ENCODE results near the gene KRT32. TPM values are rescaled to one million over a fixed set of nuclear protein-coding genes. Genes with fewer than 3 reads are reported as not detected.

Gene KRT32
- not detected in 2 replicates for total RNA-seq (2014; rRNA removed; shearing (Covaris generic))

DNA sequence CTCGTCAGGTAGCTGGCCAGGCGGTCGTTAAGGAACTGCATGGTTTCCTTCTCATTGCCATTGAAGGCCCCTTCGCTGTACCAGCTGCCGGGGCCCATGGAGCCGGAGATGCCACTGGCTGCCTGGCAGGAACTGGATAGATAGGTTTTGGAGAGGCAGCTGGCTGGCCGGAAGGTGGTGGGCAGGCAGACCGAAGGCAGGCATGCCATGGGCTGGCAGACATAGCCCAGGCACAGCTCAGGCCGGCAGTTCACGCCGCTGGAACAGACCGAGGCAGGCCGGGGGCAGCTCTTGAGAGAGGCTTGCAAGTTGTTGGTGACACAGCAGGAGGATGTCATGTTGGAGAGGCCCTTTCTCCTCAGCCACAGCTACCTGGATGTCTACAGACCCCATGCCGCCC is at the start of gene KRT32:
KRT32 (minus strand) TSS at position 399 of the 400 bp plus-strand sequence; CDS start at position 338, 61 bp downstream.
- Histone ChIP-seq H3K4me3 (no peak within 1 kb of the TSS), H3K9me3 (replicated peaks) (no peaks in the 10 kb centered on the region; the same call in 1 of the 2 replicates)
- DNase-seq (ENCODE audit: low read depth in 1 of 2, low spot score in 2 of 2), result no peak

DNA sequence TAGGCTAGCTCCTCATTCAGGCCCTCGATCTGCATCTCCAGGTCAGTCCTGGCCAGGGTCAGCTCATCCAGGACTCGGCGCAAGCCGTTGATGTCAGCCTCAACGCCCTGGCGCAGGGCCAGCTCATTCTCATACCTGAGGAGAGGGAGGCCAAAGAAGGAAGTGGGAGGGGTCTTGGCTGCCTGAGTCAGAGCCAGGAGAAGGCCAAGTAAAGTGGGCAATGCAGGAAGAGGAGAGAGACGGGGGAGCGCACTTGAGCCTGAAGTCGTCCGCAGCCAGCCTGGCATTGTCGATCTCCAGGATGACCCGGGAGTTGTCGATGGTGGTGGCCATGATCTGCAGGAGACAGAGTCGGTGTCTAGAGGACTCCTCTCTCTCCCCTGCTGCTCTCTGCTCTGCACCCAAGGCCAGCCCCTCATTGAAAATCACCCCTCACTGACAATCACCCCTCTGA is 49.7 kb upstream of the KRT32 start:
- DNase-seq (ENCODE audit: low read depth in 1 of 2, low spot score in 2 of 2), result no peak
- H3K4me3 ChIP-seq, result no peak overlapping the region

More for the DNA sequence above, at the start of gene KRT32:
- Histone ChIP-seq H3K27me3 (replicated peaks) (no peaks in the 10 kb centered on the region), H3K36me3 (no peaks in the 10 kb centered on the region), H3K4me1 (replicated peaks) (no peaks in the 10 kb centered on the region; the same call in 1 of the 2 replicates), H3K27ac (no peak within 1 kb of the TSS)

DNA sequence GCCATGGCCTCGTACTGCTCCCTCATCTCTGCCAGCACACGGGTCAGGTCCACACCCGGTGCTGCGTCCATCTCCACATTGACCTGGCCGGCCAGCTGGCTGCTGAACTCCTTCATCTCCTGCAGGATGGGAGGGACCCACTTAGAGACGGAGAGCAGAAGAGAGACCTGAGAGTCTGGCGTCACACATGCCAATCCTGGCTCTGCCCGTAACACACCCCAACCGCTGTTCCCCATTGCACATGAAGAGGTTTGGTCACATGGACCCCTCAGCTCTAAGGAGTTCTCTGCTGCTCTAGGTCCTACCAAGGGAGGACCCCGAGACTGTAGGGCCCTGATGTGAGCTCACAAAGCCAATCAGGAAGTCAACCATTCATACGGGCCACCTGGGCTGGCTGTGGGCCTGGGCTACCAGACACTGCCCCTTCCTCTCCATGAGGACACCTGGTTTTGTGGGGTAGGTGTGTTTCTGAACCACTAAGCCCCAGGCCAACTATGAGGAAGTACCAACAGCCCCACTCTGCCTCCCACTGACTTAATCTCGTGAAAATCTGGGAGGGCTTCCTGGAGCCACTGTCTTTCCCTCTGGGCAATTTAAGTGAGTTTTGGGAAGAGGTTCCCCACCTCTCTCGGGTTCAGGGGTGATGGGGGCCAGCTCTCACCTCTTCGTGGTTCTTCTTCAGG is 49.1 kb upstream of the KRT32 start:
- Histone ChIP-seq H3K27ac (no peak overlapping the region), H3K4me3 (no peak overlapping the region), H3K4me1 (replicated peaks) (peaks cover 28% of the 10 kb centered on the region), H3K27me3 (replicated peaks) (no peaks in the 10 kb centered on the region), H3K36me3 (no peaks in the 10 kb centered on the region), H3K9me3 (replicated peaks) (no peaks in the 10 kb centered on the region)
- DNase-seq (ENCODE audit: low read depth in 1 of 2, low spot score in 2 of 2), result no peak

More for the DNA sequence above, 49.7 kb upstream of the KRT32 start:
- H3K9me3 ChIP-seq (replicated peaks), result no peaks in the 10 kb centered on the region
- peaks cover 33% of the 10 kb centered on the region for H3K4me1 ChIP-seq (replicated peaks)
- no peaks in the 10 kb centered on the region for H3K27me3 ChIP-seq (replicated peaks)
- no peaks in the 10 kb centered on the region for H3K36me3 ChIP-seq
- H3K27ac ChIP-seq, result no peak overlapping the region

DNA sequence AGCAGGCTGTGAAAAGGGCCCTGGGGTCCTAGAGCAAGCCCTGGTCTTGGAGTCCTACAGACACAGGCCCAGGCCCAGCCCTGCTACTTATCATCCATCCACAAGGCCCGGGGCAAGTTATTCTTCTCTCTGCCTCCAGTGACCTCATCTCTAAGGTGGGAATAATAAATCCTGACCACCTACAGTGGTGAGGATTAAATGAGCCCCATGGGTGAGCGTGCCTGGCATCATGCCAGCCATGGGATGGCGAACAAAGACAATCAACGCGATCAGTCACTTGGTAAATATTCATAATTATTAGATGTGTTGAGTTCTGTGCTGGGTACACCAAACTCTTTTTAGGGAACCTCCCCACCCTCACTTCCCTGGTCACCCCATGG is 46.0 kb upstream of the KRT32 start:
- H3K27ac ChIP-seq, result no peak overlapping the region
- no peaks in the 10 kb centered on the region for H3K27me3 ChIP-seq (replicated peaks)
- H3K4me3 ChIP-seq, result no peak overlapping the region
- H3K9me3 ChIP-seq (replicated peaks), result no peaks in the 10 kb centered on the region
- H3K4me1 ChIP-seq (replicated peaks), result peaks cover 10% of the 10 kb centered on the region
- DNase-seq (ENCODE audit: low read depth in 1 of 2, low spot score in 2 of 2), result peak in 1 of 2 experiments; percentile 45
- no peaks in the 10 kb centered on the region for H3K36me3 ChIP-seq

DNA sequence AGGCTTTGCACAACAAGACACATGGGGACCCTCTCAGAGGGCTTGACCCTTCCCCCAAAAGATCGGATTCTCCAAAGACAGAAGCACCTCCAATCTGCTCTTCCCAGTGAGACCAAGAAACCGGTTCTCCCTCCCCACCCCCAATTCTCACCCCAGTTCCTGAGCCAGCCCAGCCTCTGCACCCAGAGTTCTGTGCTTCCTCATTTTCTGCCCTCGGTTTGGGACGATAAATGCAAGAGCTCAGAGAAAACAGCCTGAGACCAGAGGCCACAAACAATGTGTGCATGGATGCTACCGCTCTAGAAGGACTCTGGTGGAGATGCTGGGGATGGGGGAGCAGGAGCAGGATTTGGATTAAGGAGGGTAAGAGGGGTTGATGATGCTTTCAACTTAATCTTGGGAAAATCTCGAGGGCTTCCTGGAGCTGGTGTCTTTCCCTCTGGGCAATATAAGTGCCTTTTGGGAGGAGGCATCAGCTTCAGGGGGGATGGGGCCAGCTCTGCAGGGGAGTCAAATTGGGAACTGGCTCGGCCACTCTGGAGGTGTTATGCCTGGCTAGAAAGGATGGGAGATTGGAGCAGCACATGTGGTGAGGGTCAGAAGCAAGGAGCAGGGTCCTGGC is 45.5 kb upstream of the KRT32 start:
- H3K9me3 ChIP-seq (replicated peaks), result no peaks in the 10 kb centered on the region
- no peak overlapping the region for H3K27ac ChIP-seq
- DNase-seq (ENCODE audit: low read depth in 1 of 2, low spot score in 2 of 2), result no peak
- H3K4me3 ChIP-seq, result no peak overlapping the region
- no peaks in the 10 kb centered on the region for H3K27me3 ChIP-seq (replicated peaks)
- H3K36me3 ChIP-seq, result no peaks in the 10 kb centered on the region
- peaks cover 10% of the 10 kb centered on the region for H3K4me1 ChIP-seq (replicated peaks)

DNA sequence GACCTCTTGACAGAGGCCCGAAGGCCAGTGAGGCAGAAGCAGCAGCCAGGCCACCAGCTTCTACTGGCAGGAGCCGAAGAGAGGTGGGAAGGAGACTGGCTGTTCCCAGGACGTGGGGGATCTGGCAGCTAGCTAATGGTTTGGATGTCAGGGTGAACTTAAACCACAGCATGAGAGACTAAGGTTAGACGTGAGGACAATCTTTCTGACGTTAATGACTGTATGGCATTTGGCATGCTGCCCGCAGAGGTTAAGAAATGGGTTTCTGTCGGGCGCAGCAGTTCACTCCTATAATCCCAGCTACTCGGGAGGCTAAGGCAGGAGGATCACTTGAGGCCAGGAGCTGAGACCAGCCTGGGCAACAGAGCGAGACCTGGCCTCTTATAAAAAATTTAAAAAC is 44.5 kb upstream of the KRT32 start:
- Histone ChIP-seq H3K27ac (no peak overlapping the region), H3K27me3 (replicated peaks) (no peaks in the 10 kb centered on the region), H3K4me1 (replicated peaks) (peaks cover 10% of the 10 kb centered on the region), H3K4me3 (no peak overlapping the region), H3K36me3 (no peaks in the 10 kb centered on the region), H3K9me3 (replicated peaks) (no peaks in the 10 kb centered on the region)
- DNase-seq (ENCODE audit: low read depth in 1 of 2, low spot score in 2 of 2), result no peak

DNA sequence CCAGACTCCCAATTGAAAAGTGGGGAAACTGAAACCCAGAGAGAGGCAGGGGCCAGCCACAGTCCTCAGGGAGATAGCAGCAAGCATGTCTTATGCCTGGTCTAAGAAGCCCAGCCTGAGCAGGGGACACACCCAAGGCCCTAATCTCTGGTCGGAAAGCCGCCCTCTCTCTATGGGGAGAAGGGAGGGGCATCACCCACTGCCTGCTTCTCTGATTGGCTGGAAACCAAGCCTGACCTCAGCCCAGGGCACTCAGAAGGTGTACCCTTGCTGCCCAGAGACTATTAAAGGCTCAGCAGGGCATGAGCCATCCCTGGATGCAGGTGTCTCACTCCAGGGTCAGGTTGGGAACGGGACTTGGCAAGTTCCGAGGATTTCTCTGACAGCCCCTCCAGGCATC is 43.9 kb upstream of the KRT32 start:
- Histone ChIP-seq H3K4me1 (replicated peaks) (peaks cover 10% of the 10 kb centered on the region), H3K9me3 (replicated peaks) (no peaks in the 10 kb centered on the region), H3K36me3 (no peaks in the 10 kb centered on the region), H3K4me3 (no peak overlapping the region), H3K27me3 (replicated peaks) (no peaks in the 10 kb centered on the region), H3K27ac (no peak overlapping the region)
- DNase-seq (ENCODE audit: low read depth in 1 of 2, low spot score in 2 of 2), result no peak

DNA sequence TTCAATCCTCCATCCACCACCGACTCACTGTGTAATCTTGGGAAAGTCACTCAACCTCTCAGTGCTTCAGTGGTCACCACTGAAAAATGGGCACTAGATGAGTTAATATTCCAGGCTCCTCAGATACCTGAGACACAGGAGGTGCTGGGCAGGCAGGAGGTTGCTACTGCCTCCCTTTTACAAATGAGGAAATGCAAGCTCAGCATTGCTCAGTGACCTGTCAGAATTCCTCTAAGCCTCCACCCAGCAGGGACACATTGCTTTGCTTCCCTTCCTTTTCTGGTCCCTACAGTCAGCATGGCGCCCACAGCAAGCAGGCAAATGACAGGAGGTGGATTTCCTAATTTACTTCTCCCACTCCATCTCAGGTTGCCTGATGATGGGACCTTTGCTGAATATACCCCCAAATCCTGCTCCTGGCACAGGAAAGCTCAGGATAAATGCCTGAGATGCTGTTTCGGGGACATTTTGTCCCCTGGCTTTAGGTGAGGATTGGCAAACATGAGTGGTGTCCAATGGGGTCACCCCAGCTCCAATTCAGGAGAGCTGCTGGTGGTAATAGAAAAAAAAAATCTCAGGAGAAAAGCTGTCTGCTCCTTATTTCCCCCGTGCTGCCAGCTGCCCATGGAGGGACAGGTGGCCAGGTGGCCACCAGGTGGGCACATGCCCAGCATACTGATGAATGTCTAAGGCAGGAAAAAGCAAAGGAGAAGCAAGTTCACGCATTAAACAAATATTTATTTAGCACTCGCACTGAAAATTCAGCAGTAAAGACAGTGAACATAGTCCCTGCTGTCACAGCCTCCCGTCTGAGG is 43.3 kb upstream of the KRT32 start:
- no peak overlapping the region for H3K27ac ChIP-seq
- no peaks in the 10 kb centered on the region for H3K27me3 ChIP-seq (replicated peaks)
- H3K36me3 ChIP-seq, result no peaks in the 10 kb centered on the region
- H3K4me1 ChIP-seq (replicated peaks), result peaks cover 10% of the 10 kb centered on the region
- H3K4me3 ChIP-seq, result no peak overlapping the region
- H3K9me3 ChIP-seq (replicated peaks), result no peaks in the 10 kb centered on the region
- no peak for DNase-seq (ENCODE audit: low read depth in 1 of 2, low spot score in 2 of 2)

DNA sequence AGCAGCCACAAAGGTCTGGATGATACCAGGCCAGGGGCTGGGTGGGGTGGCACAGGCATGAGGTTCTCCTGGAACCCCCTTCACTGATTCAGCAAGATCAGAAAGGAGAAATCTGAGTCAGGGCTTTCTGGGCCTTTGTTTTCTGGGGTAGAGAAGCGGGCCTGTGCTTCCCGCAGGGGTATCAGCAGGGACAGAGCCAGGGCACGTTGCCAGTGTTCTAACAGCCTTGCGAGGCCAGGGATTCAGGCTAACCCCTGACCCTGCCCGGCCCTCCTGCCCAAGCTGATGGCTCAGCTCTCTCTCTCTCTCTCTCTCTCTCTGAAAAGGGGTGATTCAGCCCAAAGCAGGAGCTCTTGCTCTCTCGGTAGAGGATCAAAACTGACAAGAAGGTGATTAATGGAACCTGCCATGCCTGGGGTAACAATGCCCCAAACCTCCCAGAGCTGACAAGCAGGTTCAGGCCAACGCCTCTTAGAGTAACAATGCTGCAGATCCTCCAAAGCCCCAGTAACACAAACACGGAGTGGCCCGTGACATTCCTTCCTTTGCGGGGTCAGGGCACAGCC is 40.2 kb upstream of the KRT32 start:
- Histone ChIP-seq H3K27ac (no peak overlapping the region), H3K4me3 (no peak overlapping the region), H3K4me1 (replicated peaks) (no peaks in the 10 kb centered on the region), H3K36me3 (no peaks in the 10 kb centered on the region), H3K9me3 (replicated peaks) (no peaks in the 10 kb centered on the region), H3K27me3 (replicated peaks) (no peaks in the 10 kb centered on the region)
- no peak for DNase-seq (ENCODE audit: low read depth in 1 of 2, low spot score in 2 of 2)

DNA sequence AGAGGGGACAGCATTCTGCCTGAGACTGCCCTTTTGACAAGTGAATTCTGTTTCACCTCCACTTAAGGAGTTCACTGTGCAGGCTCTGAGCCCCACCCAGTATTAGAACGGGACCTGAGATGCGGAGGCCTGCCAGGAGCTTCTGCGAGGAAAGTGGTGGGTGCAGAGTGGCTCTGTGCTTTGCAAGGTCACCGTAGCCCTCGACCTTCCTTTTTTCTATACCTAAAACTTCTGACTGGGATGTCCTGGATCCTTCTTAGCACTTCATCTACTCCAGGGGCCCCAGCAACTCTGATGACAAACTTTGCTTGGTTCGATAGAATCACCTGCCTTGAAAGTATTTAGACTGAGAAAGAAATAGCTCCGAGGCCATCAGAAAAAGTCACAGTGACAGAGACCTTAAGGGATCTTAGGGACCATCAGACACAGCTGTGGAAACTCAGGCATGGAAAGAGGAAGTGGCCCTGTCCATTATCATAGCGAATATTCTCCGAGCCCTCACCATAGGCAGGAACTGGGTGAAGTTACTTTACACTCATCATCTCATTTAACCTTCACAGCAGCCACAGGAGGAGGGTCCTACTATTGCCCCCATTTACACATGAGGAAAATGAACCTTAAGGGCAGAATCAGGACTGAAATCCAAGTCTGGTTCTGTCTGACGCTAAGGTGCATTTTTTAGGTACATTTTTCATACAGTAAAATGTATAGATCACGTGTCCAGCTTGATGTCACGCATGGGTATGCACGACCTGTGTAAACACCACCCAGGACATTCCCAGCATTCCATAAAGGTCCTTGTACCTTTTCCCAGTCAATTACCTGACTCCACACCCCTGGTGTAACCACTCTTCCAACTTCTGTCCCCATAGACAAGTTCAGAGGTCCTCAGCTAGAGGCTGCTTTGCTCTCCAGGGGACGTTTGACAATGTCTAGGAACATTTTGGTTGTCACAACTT is 38.9 kb upstream of the KRT32 start:
- H3K27ac ChIP-seq, result no peak overlapping the region
- no peak for DNase-seq (ENCODE audit: low read depth in 1 of 2, low spot score in 2 of 2)
- no peaks in the 10 kb centered on the region for H3K4me1 ChIP-seq (replicated peaks)
- H3K27me3 ChIP-seq (replicated peaks), result no peaks in the 10 kb centered on the region
- H3K36me3 ChIP-seq, result no peaks in the 10 kb centered on the region
- H3K9me3 ChIP-seq (replicated peaks), result no peaks in the 10 kb centered on the region
- H3K4me3 ChIP-seq, result no peak overlapping the region

DNA sequence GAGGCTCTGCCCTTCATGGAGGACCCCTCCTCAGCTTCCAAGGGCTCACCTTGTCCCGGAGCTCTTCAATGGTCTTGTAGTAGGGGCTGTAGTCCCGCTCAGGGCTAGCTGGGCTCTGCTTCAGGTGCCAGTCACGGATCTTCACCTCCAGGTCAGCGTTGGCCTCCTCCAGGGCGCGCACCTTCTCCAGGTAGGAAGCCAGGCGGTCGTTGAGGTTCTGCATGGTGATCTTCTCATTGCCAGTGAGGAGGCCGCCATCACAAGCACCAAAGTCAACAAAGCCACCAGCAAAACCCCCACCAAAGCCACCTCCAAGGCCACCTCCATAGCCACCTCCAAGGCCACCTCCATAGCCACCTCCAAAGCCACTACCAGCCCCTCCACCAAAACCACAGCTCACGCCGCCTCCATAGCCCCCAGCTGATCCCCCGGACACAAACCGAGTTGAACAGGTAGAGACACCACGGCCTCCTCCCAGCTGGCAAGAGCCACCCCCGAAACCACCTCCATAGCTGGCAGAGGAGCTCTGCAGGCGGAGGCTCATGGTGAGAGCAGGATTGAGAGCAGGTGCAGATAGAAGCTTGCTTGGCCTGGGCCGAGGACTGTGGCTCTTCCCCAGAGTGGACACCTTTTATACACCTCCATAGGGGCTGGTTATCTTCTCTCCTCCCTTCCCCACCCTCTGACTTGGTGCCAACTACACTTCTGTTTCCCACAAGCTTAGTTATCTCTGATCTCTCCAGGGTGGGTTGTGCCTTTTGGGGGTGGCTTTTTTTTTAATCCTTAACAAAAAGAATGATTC is 38.0 kb upstream of the KRT32 start, which contains the start of gene KRT13:
KRT13 (minus strand) TSS at position 606 of the 802 bp plus-strand sequence; CDS start at position 544, 62 bp downstream.
- Histone ChIP-seq H3K27me3 (replicated peaks) (no peaks in the 10 kb centered on the region), H3K27ac (no peak within 1 kb of the TSS), H3K36me3 (no peaks in the 10 kb centered on the region), H3K4me1 (replicated peaks) (peaks cover 3% of the 10 kb centered on the region), H3K4me3 (no peak within 1 kb of the TSS), H3K9me3 (replicated peaks) (no peaks in the 10 kb centered on the region)
- DNase-seq (ENCODE audit: low read depth in 1 of 2, low spot score in 2 of 2), result no peak

DNA sequence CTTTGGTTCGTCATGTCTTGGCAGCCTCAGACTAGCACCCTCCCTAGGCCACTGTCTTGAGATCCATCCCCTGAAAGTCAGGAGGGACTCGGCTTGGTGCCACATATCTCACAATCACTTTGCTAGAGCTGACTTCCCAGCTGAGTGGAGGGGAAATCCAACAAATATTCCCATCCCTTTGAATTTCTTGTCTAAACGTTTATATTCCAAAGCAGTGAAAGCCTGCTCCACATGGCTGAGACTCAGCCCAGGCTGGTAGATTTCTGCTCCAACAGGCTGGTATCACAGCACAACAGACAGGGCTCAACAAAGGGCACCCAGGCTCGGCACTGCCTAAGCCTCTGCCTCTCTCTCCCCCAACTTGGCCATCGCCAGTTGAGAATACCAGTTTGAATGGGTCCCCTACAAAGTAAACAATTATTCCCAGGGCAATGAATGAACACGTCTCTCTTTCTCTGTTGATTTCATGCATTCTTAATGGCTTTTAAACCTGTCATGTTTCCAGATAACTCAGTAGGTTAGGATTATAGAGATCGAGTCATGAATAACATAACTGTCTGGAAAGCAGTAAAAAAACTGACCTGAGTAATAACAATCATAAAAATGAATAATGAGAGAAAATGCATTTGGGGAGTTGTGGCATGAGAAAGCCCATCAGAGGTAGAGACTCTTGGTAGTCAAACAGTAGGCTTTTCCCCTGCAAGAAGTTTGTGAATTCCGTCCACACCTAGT is 37.2 kb upstream of the KRT32 start:
- H3K36me3 ChIP-seq, result no peaks in the 10 kb centered on the region
- H3K27ac ChIP-seq, result no peak overlapping the region
- H3K4me1 ChIP-seq (replicated peaks), result peaks cover 10% of the 10 kb centered on the region
- no peak for DNase-seq (ENCODE audit: low read depth in 1 of 2, low spot score in 2 of 2)
- H3K27me3 ChIP-seq (replicated peaks), result no peaks in the 10 kb centered on the region
- H3K4me3 ChIP-seq, result no peak overlapping the region
- no peaks in the 10 kb centered on the region for H3K9me3 ChIP-seq (replicated peaks)
